CD4-positive, alpha-beta T cell (primary cell): Measurements from ENCODE around the gene DENND1A. TPM values are rescaled to one million over a fixed set of nuclear protein-coding genes. Genes with fewer than 3 reads are reported as not detected.

Experiments used
- ATAC-seq: fragments of 200-7000 bp; cut with Tn5 transposase; one replicate; pipeline ENCODE4 v1.10.0; 2022; ENCODE audit warnings: mild to moderate bottlenecking; ENCODE audit not compliant: poor library complexity
- CTCF ChIA-PET: fragments of 350-600 bp; sonication (Branson Sonifier 250); formaldehyde crosslinking; loops from one replicate; lab custom pipeline; 2021; ENCODE audit warnings: antibody characterized with exemption, inconsistent platforms; lab: Charles Lee
- POLR2A ChIA-PET: fragments of 350-600 bp; sonication (Branson Sonifier 250); formaldehyde crosslinking; loops from one replicate; lab custom pipeline; 2021; ENCODE audit warnings: antibody characterized with exemption, inconsistent platforms; lab: Charles Lee
- DNase-seq, 14 experiments: peaks; one replicate each; pipeline ENCODE4 v3.0.0-alpha.2; 2013 to 2020; ENCODE audit warnings: mixed read lengths in 2 of 14
- H3K27ac ChIP-seq, 2 donors: one replicate each; pipeline versions ENCODE4 v1.5.1 to v1.7.0; 2013; ENCODE audit warnings: low read length in 2 of 2, low read depth in 1 of 2, mild to moderate bottlenecking in 1 of 2
- H3K27me3 ChIP-seq, 2 experiments: 1 replicate in 1 of 2; 2 replicates in 1 of 2; pipeline versions ENCODE4 v1.6.1 to v1.7.0; 2013; ENCODE audit warnings: low read length in 2 of 2, control low read depth in 1 of 2, mild to moderate bottlenecking in 1 of 2, moderate library complexity in 1 of 2; ENCODE audit not compliant: insufficient read depth in 2 of 2, control insufficient read depth in 1 of 2
- H3K36me3 ChIP-seq: one replicate; pipeline ENCODE4 v1.6.1; 2013; ENCODE audit warnings: low read length, control low read depth; ENCODE audit not compliant: insufficient read depth
- H3K4me1 ChIP-seq: one replicate; pipeline ENCODE4 v1.6.1; 2013; ENCODE audit warnings: low read length, control low read depth; ENCODE audit not compliant: insufficient read depth
- H3K4me3 ChIP-seq: one replicate; pipeline ENCODE4 v1.5.1; 2013; ENCODE audit warnings: mild to moderate bottlenecking, low read length, moderate library complexity
- H3K9me3 ChIP-seq, 2 experiments: 1 replicate in 1 of 2; 2 replicates in 1 of 2; pipeline versions ENCODE4 v1.6.1 to v1.7.0; 2013; ENCODE audit warnings: low read length in 2 of 2, mild to moderate bottlenecking in 2 of 2, control low read depth in 1 of 2, moderate library complexity in 1 of 2; ENCODE audit not compliant: control insufficient read depth in 1 of 2, insufficient read depth in 1 of 2
- H3K27ac Mint-ChIP-seq: one replicate; pipeline ENCODE4 v1.8.0; 2020; ENCODE audit warnings: mixed read lengths
- H3K27me3 Mint-ChIP-seq: one replicate; pipeline ENCODE4 v1.8.0; 2021; ENCODE audit warnings: mixed read lengths
- H3K36me3 Mint-ChIP-seq: one replicate; pipeline ENCODE4 v1.8.0; 2021; ENCODE audit warnings: low read depth, mixed read lengths
- H3K4me1 Mint-ChIP-seq: one replicate; pipeline ENCODE4 v1.8.0; 2021; ENCODE audit warnings: low read depth, mixed read lengths
- H3K4me3 Mint-ChIP-seq: one replicate; pipeline ENCODE4 v1.8.0; 2020; ENCODE audit warnings: mild to moderate bottlenecking, mixed read lengths
- H3K9me3 Mint-ChIP-seq: one replicate; pipeline ENCODE4 v1.8.0; 2020; ENCODE audit warnings: mixed read lengths
- intact Hi-C, 2 experiments: fragments of 100-400 bp; cut with DNase I in 1 of 2; cut with micrococcal nuclease in 1 of 2; formaldehyde crosslinking; loops; one replicate each; pipeline versions ENCODE4 v1.15.1 to v1.9.0; 2023 to 2025; cut with DNase I, micrococcal nuclease
- total RNA-seq, 174 experiments: library from RNA in 2 of 174; stranded (reverse) in 2 of 174; gene quantifications; one replicate each; pipeline ENCODE4 v1.2.3 and lab custom pipeline; 2021 to 2026
- TF ChIP-seq, protein P1 (sequence below): fragments of 200-600 bp; IDR thresholded peaks from one replicate; pipeline ENCODE4 v1.8.0; 2022; ENCODE audit warnings: antibody characterized with exemption, mild to moderate bottlenecking

DENND1A gene
- total RNA-seq, 2 experiments from 2014 or later: 20.0 to 20.6 TPM

DNA sequence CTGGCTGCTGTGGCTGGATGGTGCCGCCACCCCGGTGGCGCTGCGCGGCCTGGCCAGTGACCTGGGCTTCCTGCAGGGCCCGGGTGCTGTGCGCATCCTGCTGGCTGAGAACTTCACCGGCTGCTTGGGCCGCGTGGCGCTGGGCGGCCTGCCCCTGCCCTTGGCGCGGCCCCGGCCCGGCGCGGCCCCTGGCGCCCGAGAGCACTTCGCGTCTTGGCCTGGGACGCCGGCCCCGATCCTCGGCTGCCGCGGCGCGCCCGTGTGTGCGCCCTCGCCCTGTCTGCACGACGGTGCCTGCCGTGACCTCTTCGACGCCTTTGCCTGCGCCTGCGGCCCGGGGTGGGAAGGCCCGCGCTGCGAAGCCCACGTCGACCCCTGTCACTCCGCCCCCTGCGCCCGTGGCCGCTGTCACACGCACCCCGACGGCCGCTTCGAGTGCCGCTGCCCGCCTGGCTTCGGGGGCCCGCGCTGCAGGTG, 556.4 kb downstream of the DENND1A start:
- H3K36me3 ChIP-seq: no peaks in the 10 kb centered on the region
- Mint-ChIP-seq H3K27ac (no peak overlapping the region), H3K4me1 (no peaks in the 10 kb centered on the region), H3K9me3 (no peaks in the 10 kb centered on the region), H3K27me3 (peaks cover 42% of the 10 kb centered on the region), H3K4me3 (no peak overlapping the region), H3K36me3 (no peaks in the 10 kb centered on the region)
- TF ChIP-seq, protein P1, sequence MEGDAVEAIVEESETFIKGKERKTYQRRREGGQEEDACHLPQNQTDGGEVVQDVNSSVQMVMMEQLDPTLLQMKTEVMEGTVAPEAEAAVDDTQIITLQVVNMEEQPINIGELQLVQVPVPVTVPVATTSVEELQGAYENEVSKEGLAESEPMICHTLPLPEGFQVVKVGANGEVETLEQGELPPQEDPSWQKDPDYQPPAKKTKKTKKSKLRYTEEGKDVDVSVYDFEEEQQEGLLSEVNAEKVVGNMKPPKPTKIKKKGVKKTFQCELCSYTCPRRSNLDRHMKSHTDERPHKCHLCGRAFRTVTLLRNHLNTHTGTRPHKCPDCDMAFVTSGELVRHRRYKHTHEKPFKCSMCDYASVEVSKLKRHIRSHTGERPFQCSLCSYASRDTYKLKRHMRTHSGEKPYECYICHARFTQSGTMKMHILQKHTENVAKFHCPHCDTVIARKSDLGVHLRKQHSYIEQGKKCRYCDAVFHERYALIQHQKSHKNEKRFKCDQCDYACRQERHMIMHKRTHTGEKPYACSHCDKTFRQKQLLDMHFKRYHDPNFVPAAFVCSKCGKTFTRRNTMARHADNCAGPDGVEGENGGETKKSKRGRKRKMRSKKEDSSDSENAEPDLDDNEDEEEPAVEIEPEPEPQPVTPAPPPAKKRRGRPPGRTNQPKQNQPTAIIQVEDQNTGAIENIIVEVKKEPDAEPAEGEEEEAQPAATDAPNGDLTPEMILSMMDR: no peak
- CTCF ChIA-PET: no interaction called here
- no peak overlapping the region for H3K27ac ChIP-seq
- DNase-seq: no peak
- POLR2A ChIA-PET: no interaction called here
- ATAC-seq: no peak
- intact Hi-C loops: no loop called here
- no peak overlapping the region for H3K4me3 ChIP-seq
- peaks cover 30 to 35% of the 10 kb centered on the region in 2 experiments for H3K27me3 ChIP-seq
- no peaks in the 10 kb centered on the region for H3K9me3 ChIP-seq
- peaks cover 9% of the 10 kb centered on the region for H3K4me1 ChIP-seq

DNA sequence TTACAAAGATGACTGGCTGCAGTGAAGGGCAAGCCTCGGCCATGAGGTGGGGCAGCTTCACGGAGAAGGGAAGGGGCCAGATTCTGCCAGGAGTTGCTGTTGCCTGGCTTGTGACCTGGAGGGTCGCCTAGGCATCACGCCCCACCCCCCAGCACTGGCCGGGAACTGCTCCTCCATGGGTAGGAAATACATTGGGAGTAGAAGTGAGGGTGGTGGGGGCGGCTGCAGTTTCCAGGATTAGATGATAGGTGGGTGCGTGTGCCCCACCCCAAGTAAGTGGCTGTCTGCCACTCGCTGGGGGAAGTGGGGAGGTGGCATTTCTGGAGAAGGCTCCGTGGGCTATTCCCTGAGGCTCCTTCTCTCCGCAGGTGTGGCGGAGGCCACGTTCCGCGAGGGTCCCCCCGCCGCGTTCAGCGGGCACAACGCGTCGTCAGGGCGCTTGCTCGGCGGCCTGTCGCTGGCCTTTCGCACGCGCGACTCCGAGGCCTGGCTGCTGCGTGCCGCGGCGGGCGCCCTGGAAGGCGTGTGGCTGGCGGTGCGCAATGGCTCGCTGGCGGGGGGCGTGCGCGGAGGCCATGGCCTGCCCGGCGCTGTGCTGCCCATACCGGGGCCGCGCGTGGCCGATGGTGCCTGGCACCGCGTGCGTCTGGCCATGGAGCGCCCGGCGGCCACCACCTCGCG, 557.0 kb downstream of the DENND1A start:
- Mint-ChIP-seq H3K4me3 (no peak overlapping the region), H3K9me3 (no peaks in the 10 kb centered on the region), H3K4me1 (no peaks in the 10 kb centered on the region), H3K36me3 (no peaks in the 10 kb centered on the region), H3K27ac (no peak overlapping the region), H3K27me3 (peaks cover 46% of the 10 kb centered on the region)
- Histone ChIP-seq H3K27me3 (peaks cover 30 to 35% of the 10 kb centered on the region in 2 experiments), H3K9me3 (no peaks in the 10 kb centered on the region), H3K27ac (no peak overlapping the region), H3K4me1 (peaks cover 9% of the 10 kb centered on the region), H3K36me3 (no peaks in the 10 kb centered on the region), H3K4me3 (no peak overlapping the region)
- ChIA-PET CTCF (no interaction called here), POLR2A (no interaction called here)
- intact Hi-C loops: no loop called here
- DNase-seq (no peak), ATAC-seq (no peak)
- TF ChIP-seq, protein P1: no peak

DNA sequence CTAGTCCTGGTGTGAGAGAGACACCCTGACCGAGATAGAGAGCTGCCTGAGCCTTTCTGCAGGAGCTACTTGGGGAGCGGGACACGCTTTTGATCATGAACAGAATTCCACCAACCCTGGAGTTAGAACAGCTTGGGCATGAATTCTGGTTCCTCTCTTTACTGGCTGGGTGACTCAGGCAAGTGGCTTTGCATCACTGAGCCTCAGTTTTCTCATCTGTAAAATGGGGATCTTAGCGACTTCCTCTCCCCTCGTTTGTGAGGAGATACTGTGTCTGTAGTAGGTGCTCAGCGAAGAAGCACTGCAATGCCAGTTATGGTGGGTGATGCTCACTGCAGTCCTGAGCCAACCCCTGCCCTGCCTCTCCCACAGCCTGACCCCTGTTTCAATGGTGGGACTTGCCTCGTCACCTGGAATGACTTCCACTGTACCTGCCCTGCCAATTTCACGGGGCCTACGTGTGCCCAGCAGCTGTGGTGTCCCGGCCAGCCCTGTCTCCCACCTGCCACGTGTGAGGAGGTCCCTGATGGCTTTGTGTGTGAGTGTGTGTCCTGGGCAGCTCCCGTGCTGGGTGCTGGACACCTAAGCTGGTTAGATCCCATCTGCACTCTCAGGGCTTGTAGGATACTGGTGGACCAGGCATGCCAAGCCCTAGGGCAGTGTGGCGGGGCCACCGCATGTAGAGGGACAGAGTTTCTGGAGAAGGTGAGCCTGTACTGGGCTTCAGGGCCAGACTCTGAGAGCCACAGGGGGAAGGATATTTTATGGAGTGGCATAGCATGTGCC, 557.9 kb downstream of the DENND1A start:
- Histone ChIP-seq H3K9me3 (no peaks in the 10 kb centered on the region), H3K36me3 (no peaks in the 10 kb centered on the region), H3K27ac (no peak overlapping the region), H3K4me3 (no peak overlapping the region), H3K27me3 (peaks cover 30 to 35% of the 10 kb centered on the region in 2 experiments), H3K4me1 (peaks cover 9% of the 10 kb centered on the region)
- ChIA-PET POLR2A (no interaction called here), CTCF (no interaction called here)
- ATAC-seq (no peak), DNase-seq (no peak)
- intact Hi-C loops: no loop called here
- Mint-ChIP-seq H3K27ac (no peak overlapping the region), H3K36me3 (no peaks in the 10 kb centered on the region), H3K27me3 (peaks cover 46% of the 10 kb centered on the region), H3K4me1 (no peaks in the 10 kb centered on the region), H3K9me3 (no peaks in the 10 kb centered on the region), H3K4me3 (no peak overlapping the region)
- TF ChIP-seq, protein P1: no peak
